Measurements from ENCODE around the gene ZNF454.

DNA sequence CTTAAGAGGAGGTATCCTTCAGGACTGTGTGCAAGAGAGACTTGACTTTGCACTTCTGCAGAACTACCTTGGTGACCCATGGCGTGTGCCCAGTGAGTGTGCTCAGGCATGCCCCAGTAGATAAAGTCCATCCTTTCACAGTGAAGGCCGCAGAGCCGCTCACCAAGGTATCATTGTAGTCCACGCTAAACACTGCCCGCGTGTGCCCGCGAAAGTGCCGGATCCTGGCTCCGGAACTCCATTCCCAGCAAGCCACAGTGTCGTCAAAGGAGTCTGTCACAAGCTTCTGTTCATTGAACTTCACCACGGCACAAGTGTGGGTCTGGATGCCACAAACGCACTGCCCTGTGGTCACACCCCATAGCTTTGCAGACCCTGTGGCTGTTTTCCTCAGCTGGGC, 57.4 kb downstream of the ZNF454 start:
- TF ChIP-seq ZNF274 (IDR thresholded peaks at IDR 0.05; ENCODE audit: low read depth, low read length) = no peak
- TF ChIP-seq YY1 (IDR thresholded peaks at IDR 0.05; ENCODE audit: insufficient read depth, insufficient read length) = no peak
